Activated gamma-delta T cell treated with anti-CD3 and anti-CD28 coated beads, Interleukin-2, amount 50 U/mL, for 16 hours (primary cell): Measurements from ENCODE around the gene FBXL14.
"Not testable (repeated sequence)": the region's sequence is repeated elsewhere in the genome, so short reads cannot be mapped to it uniquely, and the experiment has no call there.

Experiments used
- DNase-seq: peaks from one replicate; pipeline ENCODE4 v3.0.0-alpha.2; 2020; ENCODE audit warnings: low read depth

Gene FBXL14

DNA sequence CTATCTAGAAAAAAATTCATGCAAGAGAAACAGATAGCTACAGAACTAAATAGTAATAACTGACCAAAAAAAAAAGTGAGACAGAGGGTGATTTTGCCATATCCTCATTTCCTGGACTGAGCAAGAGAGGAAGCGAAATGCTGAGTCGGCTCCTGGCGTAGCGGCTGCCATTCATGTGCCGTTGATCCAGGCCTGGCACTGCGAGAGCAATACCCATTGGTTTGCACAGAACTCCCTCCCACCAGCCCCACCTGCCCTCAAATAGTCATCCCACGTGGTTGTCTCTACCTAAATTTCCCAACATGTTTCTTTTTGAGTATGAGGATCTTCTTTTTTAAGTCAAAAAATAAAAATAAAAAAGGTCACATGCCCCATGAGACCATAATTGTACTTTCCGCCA, 25.2 kb upstream of the FBXL14 start:
- no peak for DNase-seq

DNA sequence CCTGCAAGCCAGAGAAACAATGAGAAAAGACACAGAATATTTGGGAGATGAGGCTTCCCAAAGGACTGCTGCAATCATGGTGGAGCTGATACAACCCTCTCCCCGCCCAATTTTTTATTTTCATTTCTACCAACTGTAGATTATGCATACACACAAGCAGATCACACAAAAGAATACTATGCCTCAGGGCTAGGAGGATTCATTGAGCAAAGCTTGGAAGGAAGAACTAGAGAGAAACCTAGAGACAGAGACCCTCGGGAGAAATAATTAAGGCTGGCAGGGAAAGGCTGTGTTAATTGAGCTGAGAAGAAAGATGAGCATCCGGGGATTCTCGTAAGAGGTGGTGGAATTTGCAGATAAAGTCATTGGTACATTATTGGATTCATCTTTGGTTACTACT, 24.8 kb upstream of the FBXL14 start:
- DNase-seq, result no peak

DNA sequence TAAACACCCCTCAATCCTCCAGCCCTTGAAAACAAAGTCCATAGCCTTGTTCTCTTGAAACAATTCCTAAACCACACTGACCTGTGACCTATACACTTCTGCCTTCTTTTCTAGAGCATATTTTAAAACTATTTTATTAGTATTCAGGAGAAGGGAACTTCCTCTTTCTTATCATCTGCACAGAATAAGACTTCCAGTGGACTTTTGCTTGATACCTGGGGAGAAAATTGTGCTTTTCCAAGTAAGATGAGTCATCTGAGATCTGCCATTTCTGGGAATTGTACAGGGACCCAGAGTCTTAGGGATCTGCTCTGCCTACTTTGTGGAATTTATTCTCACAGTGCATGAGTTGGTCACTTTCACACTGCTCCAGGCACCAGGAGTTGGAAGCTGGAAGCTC, 24.1 kb upstream of the FBXL14 start:
- no peak for DNase-seq

DNA sequence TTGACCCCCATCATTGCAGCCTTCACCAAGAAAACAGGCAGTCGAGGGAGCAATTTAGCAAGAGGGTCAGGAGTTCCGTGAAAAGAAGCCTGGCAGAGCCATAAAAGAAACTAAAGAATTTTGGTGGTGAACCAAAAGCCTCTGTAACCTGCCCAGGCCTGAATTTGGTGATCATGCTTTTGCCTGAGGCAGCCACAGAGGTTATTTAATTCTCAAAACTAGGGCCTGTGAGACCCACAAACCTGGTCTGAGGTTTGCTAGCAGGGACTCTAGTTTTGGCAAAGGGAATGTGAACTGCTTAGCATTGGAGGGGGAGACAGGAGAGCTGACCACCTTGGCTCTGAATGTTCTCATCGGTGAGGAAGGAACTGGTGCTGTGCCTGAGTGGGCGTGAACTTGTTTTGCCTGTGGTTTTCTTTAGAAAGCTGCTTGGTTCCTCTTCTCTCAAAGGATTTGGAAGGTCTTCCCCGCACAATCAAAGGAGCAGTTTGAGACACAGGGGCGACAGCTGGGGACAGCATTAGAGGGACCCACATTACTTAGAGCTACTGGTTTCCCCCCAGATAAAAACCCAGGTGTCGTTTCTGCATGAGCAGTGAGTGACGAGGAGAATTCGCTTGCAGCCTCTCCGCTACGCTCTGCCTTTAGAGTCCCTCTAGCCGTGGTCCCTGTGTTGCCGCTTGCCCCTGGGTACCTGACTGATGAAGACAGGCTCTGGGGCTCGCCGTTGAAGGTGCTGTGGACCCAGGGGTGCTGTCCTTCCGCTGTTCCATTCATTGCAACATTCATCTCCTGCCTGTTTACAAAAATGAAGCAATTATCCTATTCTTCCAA, 22.1 kb upstream of the FBXL14 start:
- DNase-seq, result no peak

DNA sequence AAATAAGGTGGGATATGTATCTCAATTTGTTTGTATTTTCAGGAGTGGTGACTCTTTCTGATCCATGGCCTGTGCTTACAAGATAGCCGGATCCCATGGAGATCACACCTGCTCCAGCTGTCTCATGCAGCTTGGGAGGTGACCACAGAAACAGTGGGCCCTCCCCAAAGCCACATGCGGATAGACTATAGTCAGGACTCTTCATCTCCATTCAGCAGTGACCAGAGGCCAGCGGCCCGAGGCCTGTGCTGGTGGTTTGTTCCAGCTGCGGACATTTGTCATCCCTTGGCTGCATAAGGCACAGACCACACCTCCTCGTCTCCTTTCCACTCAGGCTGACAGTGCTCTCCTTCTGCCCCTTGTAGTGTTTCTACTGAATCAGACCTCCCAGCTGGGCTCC, 20.0 kb upstream of the FBXL14 start:
- no peak for DNase-seq

DNA sequence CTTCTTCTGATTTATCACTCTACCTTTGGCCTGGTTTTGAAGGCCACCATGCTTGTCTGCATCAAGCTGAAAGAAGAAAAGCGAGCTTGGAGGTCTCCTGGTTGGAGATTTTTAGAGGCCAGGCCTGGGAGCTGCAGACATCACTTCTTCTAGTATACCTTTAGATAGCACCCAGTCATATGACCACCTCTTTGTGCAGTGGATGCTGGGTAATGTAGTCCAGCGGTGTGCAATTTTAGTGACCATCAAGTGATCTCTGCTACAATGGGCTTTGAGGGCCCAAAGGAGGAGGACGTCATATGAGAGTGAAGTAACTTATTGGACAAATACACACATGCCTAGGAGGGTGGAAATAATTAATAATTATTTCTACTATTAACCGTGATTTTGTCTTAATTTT, 19.5 kb upstream of the FBXL14 start:
- no peak for DNase-seq

DNA sequence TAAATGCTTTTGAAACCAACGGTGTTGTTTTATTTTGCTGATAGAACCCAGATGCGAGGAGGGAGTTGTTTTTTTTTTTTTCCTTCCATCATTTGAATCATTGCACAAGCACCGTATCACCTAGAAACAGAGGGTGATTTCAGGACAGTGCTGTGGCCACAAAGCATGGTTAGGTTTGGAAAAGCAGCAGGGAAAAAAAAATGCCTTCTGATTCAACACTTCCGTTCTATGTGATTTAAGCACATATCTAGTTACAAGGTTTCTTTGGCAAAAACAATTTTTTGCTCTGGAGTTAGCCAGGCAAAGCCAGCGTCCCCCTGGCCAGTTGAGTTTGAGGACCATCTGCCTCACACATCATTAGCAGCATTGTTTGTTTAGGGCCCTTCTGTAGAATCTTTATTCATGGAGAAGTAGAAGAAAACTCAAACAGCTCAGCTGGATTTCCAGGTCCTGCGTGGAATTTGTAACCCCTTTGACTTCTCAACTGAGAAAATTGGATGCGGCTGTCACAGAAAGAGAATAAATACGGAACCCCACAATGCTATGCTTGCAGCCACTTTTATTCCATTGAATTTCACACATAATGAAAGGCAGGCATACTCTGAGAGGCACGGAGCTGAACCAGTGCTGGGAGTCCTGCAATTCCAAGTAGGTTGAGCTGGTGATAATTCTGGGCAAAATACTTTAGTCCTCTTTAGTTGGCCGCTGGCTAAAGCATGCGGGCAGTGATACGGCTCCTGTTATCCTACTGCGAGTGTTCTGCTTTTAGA, 17.6 kb upstream of the FBXL14 start:
- DNase-seq, result no peak

DNA sequence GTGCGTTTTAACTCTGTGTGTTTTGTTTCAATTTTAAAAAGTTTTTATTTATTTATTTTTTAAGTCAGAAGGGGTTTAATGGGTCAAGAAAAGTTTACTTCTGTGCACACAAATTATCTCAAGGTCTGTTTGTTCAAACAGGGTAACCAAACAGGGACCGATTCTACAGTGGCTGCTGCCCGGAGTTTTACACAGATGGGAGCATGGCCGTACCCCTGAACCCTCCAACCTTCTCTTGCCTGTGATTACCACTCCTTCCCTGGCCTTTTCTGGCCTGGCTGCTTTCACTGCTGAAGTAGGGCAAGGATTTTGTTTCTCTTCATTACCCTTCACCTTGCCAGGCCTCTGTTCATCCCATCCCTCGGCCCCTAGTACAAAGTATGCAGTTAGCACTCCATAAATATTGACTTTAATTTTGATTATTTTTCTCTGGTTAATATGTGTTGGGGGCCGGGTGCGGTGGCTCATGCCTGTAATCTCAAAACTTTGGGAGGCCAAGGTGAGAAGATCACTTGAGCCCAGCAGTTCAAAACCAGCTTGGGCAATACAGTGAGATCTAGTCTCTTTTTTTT, 15.8 kb upstream of the FBXL14 start:
- DNase-seq, result no peak

DNA sequence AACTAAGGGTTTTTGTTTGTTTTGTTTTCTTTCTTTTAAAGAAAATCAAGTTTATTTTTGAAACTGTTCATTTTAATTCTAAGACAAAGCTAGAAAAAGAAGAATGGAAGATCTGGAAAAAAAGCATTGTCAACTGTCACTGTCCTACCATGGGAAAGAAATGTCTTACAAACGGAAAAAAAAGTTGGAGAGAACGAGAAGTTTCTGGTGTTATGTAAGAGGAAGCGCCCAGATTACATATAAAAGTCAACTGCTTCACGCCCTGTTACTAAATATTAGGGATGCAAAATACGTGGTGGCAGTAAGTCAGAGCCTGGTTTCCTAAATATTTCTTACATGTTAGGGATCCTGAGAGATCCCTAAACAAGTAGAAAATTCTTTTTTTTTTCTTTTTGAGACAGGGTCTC, 14.3 kb upstream of the FBXL14 start:
- no peak for DNase-seq

DNA sequence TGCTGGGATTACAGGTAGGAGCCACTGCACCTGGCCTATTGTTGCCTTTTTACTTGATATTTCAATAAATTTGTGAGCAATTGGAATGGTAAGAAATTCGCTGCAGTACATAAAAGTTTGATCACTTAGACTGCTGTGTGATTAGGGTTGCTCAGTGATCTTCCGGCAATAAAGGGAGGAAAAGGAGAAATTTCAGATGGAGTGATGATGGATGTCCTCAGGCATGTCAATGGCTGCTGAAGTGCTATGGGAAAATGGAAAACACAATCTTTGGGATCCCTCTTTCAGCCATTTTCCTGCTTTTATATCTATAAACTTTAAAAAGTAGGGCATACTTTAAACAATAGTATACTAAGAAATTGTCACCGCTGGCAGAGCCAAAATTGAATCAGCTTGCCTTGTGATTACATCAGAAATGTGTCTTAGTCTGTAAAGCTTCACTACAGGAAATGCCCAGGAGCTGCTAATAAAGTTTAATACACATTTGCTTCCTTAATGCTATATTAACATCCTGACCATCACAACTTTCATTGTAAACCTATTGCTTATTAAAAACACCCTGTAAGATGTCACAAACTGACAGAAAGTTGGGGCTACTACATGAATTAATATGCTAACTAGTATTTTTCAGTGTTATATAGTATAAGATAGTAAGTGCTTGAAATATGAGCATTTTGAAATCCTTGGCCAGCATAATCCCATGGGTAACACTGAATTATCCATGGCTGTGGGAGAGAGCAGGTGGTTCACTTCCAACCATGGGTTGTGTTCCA, 13.7 kb upstream of the FBXL14 start:
- DNase-seq, result no peak

DNA sequence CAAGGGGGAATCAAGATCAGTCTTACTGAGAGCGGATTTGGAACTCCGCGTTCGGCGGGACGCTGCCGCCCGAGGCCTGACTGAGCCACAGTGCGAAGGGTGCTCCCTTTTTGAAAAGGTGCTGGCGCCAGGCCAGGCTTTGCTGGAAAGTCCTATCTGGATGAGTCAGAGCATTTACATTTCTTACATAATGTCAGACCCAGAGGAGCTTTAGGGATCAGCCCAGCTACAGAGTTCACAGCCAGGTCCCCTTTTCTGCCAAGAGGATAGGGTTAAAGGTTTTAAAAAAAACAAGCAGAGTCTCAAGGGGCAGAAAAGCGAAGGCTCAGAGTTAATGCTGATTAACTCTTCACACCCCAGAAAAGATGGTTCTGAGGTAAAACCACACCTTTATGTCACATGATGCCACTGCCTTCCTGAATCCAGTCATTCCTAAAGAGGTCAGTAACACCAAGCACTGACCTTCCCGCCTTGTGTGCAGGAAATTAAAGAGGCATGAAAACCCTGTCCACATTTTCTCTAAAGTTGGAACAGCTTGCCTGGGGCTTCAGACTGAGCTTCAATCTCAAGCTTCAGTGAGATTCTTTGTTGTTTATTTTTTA, 11.7 kb upstream of the FBXL14 start:
- peak; percentile 27 for DNase-seq

DNA sequence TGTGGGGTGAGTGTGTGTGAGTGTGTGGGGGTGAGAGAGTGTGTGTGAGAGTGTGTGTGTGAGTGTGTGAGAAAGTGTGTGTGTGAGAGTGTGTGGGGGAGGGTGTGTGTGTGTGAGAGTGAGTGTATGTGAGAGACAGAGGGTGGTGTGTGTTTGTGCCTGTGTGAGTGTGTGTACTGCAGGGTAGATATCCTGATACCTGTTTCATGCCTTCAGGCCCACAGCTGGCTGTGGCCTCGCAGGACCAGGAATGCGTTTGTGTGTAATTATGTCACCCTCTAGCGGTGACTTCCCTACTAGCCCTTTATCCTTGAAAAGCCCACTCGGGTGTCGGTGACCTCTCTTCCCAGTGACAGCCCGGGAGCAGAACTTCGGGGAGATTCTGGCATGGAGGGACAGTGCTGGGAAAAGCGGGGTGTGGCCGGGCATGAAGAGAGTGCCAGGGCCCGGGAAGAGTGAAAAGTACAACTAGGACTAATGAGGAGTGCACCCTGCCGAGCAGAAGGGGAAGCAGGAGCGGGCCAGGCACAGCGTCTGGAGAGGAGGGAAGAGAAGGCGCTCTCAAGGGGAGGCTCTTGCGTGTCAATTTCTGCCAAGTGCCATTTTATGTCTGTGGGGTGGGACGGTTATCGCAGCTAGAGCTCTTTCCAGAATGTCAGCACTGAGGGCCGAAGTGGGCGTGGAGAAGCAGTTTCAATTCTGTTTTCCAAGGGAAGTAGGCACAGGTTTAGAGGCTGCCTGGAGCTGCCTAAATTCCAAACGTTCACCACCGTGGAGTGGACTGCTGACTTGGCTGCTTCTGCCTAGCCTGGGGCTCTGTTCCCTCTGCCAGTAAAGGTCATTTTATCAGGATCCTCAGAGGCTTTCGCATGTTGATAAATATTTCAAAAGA, 11.0 kb upstream of the FBXL14 start:
- peak; percentile 30 for DNase-seq

DNA sequence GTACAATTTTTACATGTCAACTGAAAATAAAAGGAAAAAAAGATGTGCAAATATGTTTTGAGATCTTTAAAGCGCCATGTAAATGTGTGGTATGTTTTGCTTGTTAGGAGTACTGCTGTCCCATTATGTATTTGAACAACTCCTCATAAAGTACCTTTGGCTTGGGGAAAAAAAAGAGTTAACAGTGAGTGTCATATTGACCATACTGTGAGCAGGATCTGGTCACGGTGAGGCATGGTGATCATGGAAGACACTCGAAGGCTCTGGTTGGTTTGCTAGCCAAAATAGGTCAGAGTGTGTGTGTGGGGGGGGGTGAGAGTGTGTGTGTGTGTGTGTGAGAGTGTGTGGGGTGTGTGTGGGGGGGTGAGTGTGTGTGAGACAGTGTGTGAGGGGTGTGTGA, 10.1 kb upstream of the FBXL14 start:
- DNase-seq, result no peak

DNA sequence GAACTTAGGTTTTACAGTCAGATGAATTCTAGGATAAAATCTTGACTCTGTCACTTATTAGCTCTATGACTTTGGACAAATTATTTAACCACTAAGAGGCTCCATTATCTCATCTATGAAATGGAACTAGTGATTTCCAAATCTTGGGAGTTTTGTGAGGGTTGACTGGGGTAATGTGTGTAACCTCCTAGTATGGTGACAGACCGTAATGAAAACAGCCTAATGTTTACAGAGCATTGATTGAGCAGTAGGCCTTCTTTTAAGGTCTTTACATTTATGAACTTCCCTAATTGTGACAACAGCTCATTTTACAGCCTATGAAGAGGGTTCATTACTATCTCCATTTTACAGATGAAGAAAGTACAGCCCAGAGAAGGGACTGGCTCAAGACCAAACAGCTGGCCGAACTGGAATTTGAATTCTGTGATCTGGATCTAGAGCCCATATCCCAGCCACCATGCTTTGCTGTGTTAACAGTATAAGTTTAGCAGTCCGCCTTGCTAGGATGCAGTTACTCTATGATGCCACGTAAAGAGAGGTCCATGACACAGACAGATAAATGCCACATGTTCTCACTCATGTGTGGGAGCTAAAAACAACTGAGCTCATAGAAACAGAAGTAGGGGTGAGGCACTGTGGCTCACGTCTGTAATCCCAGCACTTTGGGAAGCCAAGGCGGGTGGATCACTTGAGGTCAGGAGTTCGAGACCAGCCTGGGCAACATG, 9.1 kb upstream of the FBXL14 start:
- no peak for DNase-seq

DNA sequence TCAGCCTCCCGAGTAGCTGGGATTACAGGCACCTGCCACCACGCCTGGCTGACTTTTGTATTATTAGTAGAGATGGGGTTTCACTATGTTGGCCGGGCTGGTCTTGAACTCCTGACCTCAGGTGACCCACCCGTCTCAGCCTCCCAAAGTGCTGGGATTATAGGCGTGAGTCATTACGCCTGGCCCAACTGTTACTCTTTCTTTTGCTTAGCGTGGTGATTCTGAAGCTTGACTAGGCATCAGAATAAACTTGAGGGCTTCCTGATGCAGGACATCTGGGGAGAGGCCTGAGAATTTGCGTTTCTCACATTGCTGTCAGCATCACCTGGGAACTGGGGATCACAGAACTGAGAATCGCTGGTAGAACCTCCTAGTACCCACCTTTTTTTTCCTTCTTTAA, 8.3 kb upstream of the FBXL14 start:
- not testable (repeated sequence) for DNase-seq

DNA sequence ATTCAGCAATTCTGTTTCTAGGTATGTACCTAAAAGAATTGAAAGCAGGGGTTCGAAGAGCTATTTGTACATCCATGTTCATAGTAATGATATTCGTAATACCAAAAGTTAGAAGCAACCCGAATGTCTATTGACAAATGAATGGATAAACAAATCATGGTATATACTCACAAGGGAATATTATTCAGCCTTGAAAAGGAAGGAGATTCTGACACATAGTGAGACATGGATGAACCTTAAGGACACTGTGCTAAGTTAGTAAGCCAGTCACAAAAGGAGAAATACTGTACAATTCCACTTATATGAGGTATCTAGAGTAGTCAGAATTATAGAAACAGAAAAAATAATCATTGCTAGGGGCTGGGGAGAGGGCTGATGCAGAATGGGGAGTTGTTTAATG, 4.4 kb upstream of the FBXL14 start:
- no peak for DNase-seq

DNA sequence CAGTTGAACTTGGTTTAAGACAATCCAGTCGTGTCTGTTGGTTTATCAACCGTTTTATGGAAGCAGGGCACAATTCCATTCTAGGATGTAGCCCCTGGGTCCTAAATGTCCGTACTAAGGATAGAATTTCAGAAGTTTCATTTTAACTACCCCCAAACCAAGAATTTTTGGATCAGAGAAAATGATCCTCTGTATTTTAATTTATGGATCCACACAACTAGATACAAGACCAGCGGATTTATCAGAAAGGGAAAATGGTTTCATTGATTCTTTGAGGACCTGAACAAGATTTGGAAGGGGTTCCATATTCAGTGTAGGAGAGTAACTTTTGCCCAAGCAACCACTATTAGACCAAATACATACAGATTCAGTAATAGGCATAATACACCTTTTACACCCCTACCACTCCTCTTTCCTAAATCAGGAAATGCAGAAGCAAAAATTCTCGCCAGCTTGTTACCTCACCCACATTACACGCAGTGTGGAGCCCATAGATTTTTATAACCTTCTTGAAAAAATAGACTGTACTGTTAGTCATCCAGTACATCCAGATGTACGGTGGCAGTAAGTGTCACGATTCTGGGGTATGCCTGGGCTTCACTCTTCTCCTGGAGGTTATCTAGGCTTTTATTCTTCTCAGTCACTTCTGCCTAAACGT, 1.4 kb upstream of the FBXL14 start:
- DNase-seq, result no peak

DNA sequence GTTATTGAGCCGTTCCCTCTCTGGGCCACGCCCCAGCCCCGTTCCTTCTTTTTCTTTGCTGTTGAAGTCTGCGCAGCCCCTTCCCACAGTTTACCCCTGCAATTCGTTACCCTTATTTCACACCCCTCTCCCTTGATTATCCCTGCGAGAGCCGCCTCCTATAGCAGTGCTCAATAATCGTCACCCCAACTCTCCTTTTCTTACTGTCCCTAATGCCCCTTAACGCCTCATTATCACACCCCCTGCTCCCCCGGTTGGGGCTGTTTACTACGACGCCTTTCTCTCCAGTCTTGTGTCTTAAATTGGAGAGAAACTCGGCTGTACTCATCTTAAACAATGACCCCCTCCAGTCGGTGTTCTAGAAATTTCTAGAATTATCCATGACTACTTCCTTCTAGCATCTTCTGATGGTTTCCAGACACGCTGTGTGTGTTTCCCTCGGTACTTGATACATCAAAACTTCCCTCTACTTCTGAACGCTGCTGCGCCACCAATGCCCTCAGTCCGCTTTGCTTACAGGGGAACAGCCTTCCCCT, 713 bp upstream of the FBXL14 start:
- DNase-seq, result no peak

DNA sequence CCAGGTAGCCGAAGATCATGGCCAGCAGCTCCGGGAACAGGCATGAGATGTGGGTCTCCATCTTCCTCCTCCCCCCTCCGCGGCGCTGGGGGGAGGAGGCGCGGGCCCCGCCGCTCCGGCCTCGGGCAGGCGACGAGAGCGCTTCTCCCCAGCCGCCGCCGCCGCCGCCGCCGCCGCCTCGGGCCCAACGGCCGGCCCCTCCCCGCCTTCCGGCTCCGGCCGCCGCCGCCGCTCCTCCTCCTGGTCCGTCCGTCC, 448 bp downstream of the FBXL14 start:
- DNase-seq, result no peak
